ENCODE results near the gene EHMT2.
"Not testable (repeated sequence)": the region's sequence is repeated elsewhere in the genome, so short reads cannot be mapped to it uniquely, and the experiment has no call there.

The EHMT2 gene

GRCh38 chr6:31897612-31898382 is at the start of gene EHMT2:
EHMT2 (minus strand) TSS chr6:31897698; CDS start chr6:31897677, 21 bp downstream.
- FAIRE-seq, result no peak

GRCh38 chr6:31947070-31947675 is 49.7 kb upstream of the EHMT2 start:
- FAIRE-seq, result no peak

GRCh38 chr6:31946370-31946885 is 48.9 kb upstream of the EHMT2 start:
- no peak for FAIRE-seq

- no peak for FAIRE-seq
Observed at GRCh38 chr6:31945507-31946369, 48.2 kb upstream of the EHMT2 start, which contains the start of gene CFB. CFB (plus strand) TSS chr6:31946095; CDS start chr6:31946222, 127 bp downstream.

DNA sequence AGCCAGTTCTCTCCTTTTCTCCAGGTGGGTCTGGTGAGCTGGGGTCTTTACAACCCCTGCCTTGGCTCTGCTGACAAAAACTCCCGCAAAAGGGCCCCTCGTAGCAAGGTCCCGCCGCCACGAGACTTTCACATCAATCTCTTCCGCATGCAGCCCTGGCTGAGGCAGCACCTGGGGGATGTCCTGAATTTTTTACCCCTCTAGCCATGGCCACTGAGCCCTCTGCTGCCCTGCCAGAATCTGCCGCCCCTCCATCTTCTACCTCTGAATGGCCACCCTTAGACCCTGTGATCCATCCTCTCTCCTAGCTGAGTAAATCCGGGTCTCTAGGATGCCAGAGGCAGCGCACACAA is 47.6 kb upstream of the EHMT2 start:
- FAIRE-seq, result no peak

- no peak for FAIRE-seq
Observed at GRCh38 chr6:31943742-31944141, 46.2 kb upstream of the EHMT2 start.

GRCh38 chr6:31940256-31940664 is 42.8 kb upstream of the EHMT2 start:
- FAIRE-seq, result no peak

GRCh38 chr6:31935823-31936222 is 38.3 kb upstream of the EHMT2 start:
- FAIRE-seq, result no peak

DNA sequence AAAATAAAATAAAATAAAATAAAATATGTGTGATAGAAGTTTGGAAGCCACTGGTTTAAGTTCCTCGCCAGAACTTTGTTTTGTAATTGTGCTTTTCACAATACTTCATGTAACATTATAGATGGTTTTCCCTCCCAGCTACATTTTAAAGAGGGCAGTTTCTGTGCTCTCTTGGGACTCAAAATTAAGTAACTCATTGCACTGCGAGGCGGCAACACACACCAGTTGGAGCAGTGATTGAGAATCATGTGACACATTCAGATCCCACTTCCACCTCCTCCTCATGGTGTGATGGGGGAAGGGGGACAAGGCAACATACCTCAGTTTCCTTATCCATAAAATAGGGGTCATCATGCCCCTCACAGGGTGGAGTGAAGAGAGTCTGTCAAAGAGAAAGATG is 37.5 kb upstream of the EHMT2 start:
- no peak for FAIRE-seq

DNA sequence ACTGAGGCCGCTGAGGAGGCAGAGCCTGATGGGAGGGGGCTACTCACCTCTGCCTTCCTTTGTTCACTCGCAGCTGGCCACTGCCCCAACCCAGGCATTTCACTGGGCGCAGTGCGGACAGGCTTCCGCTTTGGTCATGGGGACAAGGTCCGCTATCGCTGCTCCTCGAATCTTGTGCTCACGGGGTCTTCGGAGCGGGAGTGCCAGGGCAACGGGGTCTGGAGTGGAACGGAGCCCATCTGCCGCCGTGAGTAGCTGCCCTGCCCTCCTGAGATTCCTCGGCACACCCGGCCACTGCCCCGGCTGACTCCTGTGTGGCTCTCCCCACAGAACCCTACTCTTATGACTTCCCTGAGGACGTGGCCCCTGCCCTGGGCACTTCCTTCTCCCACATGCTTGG is 36.0 kb upstream of the EHMT2 start:
- no peak for FAIRE-seq

DNA sequence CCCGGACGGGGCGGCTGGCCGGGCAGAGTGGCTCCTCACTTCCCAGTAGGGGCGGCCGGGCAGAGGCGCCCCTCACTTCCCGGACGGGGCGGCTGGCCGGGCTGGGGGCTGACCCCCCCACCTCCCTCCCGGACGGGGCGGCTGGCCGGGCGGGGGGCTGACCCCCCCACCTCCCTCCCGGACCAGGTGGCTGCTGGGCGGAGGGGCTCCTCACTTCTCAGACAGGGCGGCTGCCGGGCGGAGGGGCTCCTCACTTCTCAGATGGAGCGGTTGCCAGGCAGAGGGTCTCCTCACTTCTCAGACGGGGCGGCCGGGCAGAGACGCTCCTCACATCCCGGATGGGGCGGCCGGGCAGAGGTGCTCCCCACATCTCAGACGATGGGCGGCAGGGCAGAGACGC is 34.6 kb upstream of the EHMT2 start:
- not testable (repeated sequence) for FAIRE-seq

- FAIRE-seq, result no peak
Observed at GRCh38 chr6:31930962-31931361, 33.5 kb upstream of the EHMT2 start.

- no peak for FAIRE-seq
Observed at GRCh38 chr6:31928672-31928939, 31.1 kb upstream of the EHMT2 start.

GRCh38 chr6:31927863-31928671 is 30.6 kb upstream of the EHMT2 start:
- FAIRE-seq, result no peak

DNA sequence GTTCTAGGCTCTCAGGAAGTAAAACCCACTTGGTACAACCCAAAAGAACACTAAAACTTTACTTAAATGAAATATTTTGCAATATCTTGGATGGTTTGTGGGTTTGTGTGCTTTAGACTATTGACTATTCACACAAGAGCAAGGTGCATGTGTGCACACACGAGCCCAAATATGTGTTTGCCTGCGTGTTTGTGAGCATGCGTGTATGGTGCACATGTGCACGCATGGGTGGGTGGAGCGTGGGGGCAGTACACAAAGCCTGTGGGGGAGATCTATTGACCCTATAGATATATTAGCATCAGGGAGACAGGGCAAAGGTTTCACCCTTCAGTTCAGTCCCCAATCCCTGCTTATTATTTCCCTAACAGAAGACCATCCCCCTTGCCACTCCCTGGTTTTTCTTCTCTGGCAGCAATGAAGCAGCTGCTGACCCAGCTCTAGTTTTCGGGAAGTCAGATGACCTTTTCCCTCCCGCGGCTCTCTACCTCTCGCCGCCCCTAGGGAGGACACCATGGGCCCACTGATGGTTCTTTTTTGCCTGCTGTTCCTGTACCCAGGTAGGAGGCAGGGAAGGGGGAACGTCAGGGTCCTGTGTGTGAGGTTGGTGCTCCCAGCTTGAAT is 29.9 kb upstream of the EHMT2 start, which contains the start of gene C2:
Gene C2, plus strand, starts transcription at position 476 of the 621 bp plus-strand sequence. Its CDS starts 36 bp downstream, at position 512.
- no peak for FAIRE-seq

GRCh38 chr6:31922942-31923341 is 25.4 kb upstream of the EHMT2 start:
- no peak for FAIRE-seq

DNA sequence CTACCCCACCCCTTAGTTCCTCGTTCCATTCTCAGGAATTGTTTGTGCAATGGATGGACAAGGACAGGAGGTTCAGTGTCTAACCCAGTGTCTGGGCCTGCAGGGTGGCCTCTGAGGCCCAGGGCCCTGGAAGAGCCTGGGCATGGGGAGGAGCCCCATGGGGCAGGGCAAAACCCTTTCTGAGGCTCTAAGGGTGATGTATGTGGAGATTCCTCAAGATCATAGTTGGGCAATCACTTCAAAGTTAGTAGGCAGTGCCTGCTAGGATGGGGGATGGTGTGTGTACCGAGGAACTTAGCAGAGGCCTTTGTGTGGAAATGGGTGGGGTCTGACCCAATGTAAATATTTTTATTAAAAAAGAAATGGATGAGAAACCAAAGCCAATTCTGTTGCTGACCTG is 23.3 kb upstream of the EHMT2 start:
- no peak for FAIRE-seq

DNA sequence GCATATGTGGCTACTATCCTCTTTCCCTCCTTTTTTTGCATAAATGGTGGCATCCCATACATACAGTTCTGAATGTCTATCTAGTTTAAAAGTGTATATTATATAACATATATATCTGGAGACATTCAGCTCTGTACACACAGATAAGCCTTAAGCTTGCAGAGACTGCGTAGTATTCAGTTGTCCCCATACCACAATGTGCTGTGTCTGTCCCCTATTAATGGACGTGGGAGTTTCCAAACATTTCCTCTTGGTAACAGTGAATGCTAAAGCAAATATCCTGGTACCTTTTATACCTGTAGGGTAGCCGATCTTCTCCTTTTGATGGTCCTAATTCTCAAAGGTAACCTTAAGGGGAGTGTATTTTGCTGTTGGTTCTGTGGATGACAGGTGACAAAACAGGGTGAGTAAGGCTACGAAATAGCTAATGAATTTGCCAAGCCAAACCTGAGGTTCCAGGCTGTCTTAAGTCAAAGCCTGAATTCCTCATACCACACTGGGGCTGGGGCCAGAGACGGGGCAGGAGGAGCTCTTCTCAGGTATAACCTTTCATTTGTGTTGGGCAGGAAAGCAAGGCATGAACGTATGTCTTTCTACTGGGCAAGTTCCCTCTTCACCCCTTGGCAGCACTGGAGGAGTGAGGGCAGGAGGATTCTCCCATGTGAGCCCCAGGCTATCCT is 22.3 kb upstream of the EHMT2 start:
- no peak for FAIRE-seq

DNA sequence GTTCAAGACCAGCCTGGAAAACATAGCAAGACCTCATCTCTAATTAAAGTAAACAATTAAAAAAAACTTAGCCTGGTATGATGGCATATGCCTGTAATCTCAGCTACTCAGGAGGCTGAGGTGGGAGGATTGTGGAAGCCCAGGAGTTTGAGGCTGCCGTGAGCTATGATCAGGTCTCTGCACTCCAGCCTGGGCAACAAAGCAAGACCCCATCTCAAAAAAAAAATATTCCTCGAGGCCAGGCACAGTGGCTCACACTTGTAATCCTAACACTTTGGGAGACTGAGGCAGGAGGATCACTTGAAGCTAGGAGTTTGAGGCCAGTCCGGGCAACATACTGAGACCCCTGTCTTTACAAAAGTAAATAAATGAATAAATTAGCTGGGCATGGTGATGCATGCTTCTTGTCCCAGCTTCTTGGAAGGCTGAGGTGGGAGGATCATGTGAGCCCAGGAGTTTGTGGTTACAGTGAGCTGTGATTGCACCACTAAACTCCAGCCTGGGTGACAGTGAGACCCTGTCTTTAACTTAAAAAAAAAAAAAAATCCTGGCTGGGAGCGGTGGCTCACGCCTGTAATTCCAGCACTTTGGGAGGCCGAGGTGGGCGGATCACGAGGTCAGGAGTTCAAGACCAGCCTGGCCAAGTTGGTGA is 20.7 kb upstream of the EHMT2 start:
- no peak for FAIRE-seq

DNA sequence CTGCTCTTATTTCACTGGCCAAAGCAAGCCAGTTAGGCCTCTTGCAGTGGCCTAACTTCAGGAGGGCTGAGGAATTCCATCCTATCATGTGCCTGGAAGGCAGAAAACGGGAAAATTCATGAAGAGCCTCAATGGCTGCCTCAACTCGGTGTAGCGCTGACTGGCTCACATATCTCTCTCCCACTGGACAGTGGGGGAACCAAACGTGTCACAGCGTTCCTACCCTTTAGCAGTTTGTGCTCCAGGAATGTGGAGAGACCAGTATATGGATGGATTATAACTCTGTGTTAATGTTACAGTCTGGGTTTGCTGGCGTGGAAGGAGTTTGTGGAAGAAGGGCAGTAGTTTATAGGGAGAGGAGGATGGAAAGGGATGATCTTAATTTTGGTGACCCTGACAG is 18.3 kb upstream of the EHMT2 start:
- no peak for FAIRE-seq

DNA sequence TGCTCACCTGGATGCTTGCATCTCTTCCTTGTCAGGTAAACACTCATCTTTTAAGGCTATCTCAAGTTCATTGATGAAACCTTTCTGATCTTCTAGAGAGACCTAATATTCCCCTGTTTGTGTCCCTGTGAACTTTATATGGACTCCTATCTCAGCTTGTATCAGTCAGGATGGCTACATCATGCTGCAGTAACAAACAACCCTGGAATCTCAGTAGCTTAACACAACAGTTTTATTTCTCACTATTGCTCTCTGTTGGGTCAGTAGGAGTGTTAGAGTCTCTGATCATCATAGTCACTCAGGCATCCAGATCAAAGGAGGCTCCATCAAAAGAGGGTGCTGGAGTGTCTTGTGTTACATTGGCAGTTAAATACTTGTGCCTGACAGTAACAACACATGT is 17.9 kb upstream of the EHMT2 start:
- FAIRE-seq, result no peak

Measured in colon (tissue), 2 donors.